C4-2B (cell line): ENCODE results near the gene UQCR11.

Experiments
- CTCF ChIP-seq: fragments of 450-650 bp; conservative IDR thresholded peaks from 2 replicates; pipeline ENCODE4 v1.5.1; 2017; ENCODE audit warnings: mild to moderate bottlenecking
- ZFX ChIP-seq: fragments of 450-650 bp; IDR thresholded peaks from 2 replicates; pipeline ENCODE4 v1.6.1; 2017

DNA sequence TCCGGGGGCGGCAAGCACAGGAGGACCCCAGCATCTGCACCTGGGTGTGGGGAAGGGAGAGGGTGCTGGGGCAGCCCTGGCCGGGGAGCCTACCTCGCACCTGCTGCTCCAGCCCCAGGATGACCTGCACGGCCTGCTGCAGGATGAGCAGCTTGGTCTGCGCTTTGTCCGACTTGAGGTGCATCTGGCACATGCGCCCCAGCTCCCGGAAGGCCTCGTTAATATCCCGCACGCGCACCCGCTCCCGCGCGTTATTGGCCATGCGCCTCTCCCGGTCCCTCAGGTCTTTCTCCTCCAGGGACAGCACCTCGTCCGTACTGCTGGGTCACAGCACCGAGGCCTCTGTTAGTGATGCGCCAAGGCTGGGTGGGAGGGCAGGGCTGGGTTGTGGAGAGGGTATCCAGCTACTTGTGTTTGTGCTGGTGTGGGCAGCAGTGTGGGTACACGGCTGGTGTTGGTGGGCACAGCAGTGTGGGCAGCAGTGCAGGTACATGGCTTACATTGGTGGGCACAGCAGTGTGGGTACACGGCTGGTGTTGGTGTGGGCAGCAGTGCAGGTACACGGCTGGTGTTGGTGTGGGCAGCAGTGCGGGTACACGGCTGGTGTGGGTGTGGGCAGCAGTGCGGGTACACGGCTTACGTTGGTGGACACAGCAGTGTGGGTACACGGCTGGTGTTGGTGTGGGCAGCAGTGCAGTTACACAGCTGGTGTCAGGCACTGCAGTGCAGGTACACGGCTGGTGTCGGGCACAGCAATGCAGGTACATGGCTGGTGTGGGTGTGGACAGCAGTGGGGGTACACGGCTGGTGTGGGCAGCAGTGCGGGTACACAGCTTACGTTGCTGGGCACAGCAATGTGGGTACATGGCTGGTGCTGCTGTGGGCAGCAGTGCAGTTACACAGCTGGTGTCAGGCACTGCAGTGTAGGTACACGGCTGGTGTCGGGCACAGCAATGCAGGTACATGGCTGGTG is 7.1 kb upstream of the UQCR11 start:
- no peak for TF ChIP-seq CTCF
- TF ChIP-seq ZFX, result no peak
